NCI-H187 treated with DMSO at 0.1 percent for 48 hours (cell line): ENCODE data around the gene AICDA.
"Not testable (repeated sequence)": the region's sequence is repeated elsewhere in the genome, so short reads cannot be mapped to it uniquely, and the experiment has no call there.

Experiments used
- DNase-seq: peaks from one replicate; lab custom pipeline; 2025; lab: John Stamatoyannopoulos, UW

The AICDA gene

DNA sequence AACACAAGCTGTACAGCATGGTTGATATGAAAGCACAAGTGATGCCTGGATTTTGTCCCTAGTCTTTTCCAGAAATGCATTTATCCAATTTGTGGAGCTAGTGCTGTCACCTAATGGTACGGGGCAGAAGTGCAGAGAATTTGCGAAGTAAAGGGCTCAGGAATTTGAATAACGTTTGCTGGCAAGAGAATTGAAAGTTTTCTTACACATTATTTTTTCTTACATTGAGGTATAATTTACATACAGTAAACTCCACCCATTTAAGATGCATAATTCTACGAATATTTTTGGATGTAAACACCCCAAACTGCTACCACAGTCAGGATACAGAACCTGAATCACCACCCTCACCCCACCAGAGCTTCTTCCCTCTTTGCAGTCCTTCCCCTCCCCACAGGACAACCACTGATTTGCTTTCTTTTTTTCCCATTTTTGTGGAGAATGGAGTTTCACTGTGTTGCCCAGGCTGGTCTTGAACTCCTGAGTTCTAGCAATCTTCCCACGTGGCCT is 3.5 kb downstream of the AICDA start:
- DNase-seq, result no peak

DNA sequence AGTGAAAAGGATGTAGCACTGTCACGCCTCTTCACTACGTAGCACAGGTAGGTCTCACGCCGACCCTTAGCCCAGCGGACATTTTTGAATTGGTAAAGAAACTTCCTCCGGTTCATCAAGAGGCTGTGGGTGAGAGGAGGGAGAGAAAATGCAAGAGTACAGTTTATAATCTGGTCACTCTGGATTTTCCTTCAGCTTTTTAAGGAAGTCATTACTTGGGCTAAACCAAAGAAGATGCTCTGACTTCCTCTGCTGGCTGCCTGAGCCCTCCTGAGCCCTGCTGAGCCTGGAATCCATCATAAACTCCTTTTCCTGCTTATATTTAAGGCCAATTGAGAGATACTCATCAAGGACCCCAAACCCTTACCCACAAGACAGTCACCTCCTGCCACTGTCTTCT is 5.8 kb downstream of the AICDA start:
- no peak for DNase-seq

DNA sequence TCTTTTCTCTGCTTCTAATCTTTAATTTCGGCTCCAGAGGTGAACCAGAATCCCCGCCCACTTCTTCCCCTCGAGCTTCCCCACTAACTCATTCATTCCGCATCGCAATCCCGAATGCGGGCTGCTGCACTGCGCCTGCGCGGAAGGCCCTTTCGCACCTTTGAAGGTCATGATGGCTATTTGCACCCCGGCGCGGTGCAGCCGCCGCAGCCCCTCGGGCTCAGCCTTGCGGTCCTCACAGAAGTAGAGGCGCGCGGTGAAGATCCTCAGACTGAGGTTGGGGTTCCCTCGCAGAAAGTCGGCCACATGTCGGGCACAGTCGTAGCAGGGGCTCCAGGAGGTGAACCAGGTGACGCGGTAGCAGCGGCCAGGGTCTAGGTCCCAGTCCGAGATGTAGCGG is 7.6 kb downstream of the AICDA start:
- no peak for DNase-seq

DNA sequence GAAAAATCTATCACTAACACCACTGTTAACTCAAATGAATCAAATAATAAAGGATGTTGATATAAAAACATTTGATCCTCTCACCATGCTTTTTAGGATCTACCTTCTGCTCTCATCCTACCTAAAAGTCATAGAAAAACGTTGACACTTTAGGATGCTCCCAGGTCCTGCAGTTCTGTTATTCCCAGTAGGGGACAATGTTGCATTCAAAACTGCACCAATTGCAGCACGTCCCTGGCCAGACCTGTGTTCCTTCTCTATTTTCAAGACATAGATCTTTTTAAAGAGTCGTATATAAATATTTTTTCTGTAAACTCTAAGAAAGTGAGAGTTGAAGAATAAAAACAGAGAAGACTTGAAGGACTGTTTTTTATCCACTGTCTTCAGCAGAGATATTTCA is 8.8 kb downstream of the AICDA start:
- DNase-seq, result no peak

DNA sequence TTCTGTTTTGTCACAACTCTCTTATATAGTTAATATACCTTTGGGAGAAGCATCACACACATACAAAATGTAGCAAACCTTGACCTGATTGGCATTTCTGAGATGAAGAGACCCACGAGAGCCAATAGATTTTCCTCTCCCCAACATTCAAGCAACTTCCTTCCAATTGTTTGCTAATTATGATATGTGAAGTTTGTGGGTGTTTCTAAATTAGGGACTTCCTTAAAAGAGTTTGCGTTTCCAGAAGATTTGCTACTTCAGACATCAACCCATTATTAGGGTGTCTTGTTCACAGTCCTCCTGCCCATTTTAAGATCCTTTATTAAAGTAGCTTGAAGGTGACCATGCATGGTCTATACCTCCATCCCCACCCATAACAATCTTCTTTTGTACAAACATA is 9.4 kb downstream of the AICDA start:
- DNase-seq, result no peak

DNA sequence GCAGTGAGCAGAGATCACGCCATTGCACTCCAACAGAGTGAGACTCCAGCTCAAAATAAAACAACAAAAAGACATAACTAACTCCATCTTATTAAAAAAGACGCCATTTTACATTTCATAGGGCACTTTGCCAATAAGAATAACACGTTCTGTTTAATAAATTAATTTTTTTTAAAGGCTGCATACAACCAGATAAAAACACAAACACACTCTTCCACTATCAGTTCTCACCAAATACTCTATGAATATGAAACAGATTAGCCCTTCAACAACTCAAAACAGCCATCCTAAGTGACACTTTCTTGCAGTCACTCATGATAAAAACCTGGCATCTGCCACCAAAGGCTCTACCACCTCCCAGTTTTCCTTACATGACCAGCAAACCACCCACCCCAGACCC is 16.1 kb downstream of the AICDA start:
- no peak for DNase-seq

DNA sequence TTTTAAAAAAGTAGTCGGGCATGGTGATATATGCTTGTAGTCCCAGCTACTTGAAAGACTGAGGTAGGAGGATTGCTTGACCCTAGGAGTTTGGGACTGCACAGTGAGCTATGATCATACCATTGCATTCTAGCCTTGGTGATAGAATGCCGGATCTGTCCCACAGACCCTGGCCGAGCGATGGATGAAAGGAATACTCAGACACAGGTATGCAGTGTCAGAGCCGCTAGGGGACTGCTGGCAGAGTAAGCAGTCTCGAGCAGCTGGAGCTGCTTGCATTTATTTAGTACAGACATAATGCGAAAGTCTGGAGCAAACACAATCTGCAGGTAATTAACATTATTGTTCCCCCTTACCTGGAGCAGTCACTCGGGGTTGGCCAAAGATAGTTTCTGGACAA is 18.6 kb downstream of the AICDA start:
- no peak for DNase-seq

DNA sequence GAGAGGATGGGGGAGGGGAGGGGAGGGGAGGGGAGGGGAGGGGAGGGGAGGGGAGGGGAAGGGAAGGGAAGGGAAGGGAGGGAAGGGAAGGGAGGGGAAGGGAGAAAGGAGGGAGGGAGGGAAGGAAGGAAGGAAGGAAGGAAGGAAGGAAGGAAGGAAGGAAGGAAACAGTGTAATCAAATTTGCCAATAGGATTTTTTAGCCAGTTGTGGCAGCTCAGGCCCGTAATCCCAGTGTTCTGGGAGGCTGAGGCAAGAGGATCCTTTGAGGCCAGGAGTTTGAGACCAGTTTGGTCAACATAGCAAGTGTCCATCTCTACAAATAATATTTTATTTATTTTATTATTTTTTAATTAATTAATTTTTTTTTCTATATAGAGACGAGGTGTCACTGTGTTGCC is 19.4 kb downstream of the AICDA start:
- no peak for DNase-seq

DNA sequence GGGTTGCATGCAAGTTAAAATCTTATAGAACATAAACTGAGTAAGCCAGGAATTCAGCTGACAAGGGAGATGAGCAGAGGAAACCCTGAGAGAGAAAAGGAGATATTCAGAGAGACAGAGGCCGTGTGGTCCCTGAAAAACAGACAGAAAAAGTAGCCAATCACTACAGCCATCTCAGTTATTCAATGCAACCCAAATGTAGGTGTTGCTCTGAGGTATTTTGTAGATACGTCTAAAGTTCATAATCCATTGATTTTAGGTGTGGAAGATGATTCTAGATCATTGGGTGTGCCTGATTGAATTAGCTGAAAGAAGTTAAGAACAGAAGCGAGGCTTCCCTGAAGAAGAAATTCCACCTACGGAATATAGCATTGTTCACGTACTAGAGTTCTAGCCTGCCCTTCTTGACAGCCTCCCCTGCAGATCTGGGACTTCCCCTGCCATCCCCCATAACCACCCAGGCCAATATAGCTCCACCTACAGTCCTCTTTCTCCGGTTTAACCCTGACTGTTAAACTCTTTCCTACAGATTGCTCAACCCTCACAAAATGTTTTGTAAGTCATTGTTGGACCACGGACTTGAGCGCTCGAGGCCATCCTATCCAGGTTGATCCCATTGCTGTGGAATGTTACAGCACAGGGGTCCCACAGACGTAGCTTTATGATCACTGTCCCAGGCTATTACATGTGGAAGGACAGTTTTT is 21.7 kb downstream of the AICDA start:
- DNase-seq, result no peak

DNA sequence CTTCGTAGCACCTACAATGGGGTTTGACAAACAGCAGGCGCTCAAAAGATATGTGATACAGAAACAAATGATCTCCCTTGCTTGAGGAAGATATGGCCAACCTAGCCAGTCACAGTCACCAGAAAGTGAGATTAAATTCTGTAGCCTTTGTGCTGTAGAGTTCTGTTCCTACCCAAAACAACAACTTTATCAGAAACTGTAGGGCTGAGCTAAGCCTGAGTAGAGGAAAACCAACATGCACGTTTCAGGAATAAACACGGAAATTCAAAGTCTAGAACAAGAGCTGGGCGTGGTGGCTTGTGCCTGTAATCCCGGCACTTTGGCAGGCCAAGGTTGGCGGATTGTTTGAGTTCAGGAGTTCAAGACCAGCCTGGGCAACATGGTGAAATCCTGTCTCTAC is 23.0 kb downstream of the AICDA start:
- no peak for DNase-seq

DNA sequence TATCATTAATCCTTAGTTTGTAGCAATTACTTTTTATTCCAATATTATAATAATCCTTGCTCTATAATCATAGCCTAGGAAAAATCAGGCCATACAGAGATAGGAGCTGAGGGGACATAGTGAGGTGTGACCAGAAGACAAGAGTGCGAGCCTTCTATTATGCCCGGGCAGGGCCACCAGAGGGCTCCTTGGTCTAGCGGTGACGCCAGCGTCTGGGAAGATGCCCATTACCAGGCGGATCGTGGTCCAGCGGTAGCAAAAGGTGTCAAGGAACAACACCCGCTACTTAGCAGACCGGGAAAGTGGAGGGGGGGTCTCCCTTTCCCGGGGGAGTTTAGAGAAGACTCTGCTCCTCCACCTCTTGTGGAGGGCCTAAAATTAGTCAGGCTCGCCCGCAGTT is 28.2 kb downstream of the AICDA start:
- not testable (repeated sequence) for DNase-seq

DNA sequence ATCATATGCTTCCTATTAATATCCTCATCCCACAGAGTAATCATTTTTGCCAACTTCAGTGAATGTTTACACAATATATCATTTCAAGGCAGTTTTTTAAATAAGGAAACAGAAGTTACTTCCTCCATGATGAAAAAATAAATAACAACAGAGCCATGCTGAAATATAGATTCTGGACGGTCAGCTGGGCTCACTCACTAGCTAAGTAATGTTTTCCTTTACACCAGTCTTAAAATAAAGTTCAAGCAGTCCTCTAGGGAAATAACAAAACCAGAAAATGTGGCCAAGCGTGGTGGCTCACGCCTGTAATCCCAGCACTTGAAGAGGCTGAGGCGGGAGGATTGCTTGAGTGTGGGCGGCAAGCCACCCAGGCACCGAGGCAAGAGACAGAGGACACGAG is 28.7 kb downstream of the AICDA start:
- DNase-seq, result no peak

DNA sequence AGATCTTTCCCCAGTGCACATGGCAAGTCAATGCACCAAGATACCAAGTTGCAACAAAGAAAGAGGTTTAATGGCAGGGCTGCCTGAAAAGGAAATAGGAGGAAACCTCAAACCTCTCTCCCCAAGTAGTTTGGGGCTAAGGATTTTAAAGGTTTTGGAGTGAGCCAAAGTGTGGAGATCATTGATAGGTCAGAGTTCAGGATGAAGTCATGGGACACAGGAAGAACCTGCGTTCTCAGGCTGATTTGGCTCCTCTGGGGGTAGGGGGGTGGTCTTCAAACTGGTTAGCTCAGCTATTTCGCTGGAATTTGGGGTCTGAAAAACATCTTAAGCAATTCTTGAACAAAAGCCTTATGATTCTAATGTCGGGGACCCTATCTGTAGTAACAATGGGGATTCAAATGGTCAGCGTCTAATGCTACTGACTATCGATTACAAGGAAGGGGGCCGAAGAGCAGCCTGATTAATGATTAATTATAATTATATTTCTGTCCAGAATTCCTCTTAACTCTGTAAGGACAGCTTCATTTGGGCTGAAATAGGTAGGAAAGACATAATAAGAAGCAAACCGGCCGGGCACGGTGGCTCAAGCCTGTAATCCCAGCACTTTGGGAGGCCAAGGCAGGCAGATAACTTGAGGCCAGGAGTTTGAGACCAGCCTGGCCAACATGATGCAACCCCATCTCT is 31.4 kb downstream of the AICDA start:
- no peak for DNase-seq

DNA sequence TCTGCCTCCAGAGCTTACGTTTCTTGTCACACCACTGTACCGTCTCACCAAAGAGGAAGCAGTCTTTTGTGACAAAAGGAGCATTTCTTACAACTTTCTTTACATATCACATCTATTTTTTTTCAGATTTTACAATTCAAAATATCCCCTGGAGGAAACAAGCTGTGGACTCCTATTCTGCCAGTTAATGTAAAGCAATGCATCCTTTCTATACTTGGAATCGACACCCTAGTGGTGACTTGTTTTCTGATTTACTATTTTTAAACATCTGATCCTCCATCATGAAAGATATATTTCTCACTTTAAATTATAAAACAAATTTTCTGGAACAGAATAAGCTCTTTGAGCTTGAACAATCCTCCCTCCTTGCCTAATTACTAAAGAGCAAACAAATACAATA is 34.8 kb downstream of the AICDA start:
- DNase-seq, result no peak

DNA sequence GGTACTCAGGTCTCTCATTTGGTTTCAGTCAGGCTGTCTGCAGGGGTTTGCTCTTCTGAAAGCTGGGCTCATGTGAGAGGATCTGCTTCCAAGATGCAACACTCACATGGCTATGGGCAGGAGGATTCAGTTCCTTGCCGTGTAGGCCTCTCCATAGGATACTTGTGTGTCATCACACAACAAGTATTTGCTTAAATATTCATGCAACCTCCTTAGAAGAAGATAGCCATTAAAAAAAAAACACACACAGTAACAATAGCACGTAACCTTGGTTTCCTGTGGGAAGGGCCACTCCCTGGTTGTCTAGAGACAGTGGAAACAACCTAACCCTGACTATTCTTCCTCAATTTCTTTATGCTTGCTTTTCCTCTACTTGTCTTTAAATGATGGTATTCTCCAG is 40.2 kb downstream of the AICDA start:
- DNase-seq, result no peak

DNA sequence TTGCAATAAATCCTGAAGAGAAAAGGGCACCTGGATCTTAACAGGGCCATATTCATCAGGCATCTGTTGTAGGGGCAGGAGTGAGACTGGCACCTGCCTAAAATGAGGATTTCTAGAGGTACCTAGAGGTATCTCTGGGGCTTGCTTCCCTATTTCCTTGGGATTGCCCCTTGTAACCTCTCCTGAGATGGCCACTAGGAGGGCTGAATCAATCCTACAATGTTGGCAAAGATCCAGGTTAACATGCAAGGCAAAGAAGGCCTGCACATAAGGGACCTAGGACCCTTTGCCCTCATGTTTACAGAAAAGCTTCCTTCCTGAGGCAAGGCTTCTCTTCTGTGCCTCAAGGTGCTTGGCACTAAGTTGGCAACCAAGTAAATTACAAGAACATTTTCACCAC is 46.1 kb downstream of the AICDA start:
- DNase-seq, result no peak

DNA sequence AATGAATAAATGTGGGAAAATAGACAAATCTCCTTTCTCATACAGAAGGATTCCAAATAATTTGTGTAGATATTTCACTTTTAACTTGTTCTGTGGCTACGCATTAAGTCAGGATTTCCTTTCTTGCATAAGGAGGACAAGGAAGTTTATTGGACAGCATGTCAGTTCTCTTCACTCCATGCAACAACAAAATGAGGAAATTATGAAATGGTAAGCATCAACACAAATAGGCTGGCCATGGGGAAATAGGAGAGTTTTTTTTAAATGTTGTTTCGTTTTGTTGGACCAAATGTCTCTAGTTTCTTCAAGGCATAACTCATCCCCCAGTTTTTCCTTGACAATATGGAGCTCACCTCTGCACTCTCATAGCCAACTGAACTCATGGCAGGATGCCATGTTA is 46.6 kb downstream of the AICDA start:
- DNase-seq, result not testable (repeated sequence)

DNA sequence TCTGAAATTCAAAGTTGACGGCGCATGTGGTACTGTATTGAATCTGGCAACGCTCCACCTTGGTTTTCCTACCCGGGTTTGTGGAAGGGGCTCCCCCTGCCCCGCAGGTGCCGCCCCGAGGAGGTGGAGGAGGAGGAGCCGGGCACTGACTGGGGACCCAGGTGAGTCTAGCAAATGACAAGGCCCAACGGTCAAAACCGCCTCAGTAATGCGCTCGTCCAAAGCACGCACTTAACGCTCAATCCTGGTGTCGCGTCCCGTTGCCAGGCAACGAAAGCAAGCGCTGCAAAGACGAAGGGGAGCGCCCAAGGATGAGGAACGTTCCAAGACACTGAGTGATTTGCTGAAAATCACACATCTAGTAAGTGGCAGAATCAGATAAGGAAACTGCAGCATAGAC is 48.0 kb downstream of the AICDA start:
- DNase-seq, result no peak

DNA sequence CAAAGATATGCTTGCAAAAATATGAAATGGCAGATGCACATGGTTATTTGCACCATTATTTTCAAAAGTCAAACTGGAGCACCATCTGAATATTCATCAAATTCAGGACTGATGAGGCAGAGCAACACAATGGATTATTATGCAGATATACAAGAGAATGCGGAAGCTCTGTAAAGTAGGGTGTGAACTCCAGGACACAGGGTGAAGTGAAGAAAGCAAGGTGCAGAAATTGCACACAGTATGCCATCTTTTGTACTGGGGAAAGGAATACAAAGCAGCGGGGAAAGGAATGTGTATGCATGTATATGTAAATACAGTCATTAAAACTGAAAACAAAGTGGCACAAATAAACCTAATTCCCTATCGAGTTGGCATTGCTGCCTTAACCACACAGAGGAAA is 49.3 kb downstream of the AICDA start:
- no peak for DNase-seq

DNA sequence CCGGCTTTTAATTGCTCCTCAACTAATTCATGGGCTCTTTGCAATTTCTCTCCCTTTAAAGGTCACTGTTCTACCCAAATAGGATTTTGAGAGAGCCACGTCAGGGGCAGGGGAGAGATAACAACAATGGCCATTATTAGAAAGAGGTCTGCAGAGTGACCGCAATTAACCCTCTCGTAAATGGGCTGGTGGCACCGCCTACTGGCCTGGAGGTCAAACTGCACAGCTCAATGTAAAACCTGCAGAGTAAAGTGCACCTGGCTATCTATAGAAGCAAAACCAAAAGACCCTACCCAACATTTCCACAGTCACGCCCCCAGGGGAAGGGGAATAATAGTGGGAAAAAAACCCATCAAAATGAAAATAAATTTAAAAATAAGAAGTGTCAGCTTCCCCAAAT is 50.3 kb downstream of the AICDA start:
- no peak for DNase-seq

DNA sequence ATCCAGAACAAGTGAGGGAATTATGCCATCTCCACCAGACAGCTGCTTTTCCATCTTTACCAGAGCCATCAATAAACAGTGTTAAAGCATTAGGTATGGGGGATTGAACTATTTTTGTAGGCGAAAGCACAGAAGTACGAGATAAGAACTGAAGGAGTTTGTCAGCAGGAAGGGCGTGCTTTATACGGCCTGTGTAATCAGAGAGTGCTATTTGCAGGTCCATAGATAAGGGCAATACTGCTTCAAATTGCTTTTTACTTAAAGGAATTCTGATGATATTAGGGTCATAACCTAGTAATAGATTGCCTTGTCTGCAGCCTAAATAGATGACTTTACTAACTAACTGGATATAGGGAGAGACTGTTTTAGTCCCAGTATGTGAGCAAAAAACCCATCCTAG is 51.6 kb downstream of the AICDA start:
- DNase-seq, result no peak

DNA sequence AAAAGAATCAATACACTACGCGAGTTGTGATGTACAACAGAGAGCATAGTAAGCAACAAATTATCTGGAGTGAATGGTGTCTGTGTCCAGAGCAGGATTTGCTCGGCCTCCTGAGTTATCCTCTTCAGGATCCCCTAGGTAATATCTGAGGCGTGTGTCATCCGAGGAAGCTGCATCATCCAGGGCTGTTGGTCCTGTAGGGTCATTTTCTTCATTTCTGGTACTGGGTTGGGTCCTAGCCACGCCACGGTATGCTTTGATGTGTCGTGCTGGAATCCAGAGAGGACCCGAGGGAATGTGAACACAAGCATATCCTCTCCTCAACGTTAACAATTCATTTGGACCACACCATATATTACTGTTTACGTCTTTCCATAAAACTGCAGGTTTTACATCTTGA is 53.0 kb downstream of the AICDA start:
- DNase-seq, result no peak

DNA sequence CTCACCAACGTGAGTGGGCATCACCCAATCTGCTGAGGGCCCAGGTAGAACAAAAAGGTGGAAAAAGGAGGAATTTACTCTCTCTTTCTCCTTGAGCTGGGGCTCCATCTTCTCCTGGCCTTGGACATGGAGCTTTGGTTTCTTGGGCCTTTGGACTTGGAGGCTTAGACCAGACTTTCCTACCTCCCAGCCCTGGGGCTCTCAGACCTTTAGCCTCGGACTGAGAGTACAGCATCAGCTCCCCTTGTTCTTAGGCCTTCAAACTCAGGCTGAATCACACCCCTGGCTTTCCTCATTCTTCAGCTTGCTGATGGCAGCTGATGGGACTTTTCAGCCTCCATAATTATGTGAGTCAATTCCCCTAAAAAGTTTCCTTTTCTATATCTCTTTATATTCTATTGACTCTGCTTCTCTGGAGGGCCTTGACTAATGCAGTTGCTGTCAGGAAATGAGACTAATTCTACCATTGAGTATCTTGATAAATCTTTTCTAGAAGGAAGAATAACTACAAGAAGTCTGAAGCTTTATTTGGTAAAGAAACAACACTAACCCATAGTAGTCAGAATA is 56.0 kb downstream of the AICDA start:
- DNase-seq, result no peak
